ENCODE measurements around the gene EIF4EBP3. TPM values are rescaled to one million over a fixed set of nuclear protein-coding genes. Genes with fewer than 3 reads are reported as not detected.
A peak's percentile ranks its signal among the peaks of the same experiment; 100 is the strongest.

Gene EIF4EBP3
- total RNA-seq, 1 donor = 0.86 TPM

DNA sequence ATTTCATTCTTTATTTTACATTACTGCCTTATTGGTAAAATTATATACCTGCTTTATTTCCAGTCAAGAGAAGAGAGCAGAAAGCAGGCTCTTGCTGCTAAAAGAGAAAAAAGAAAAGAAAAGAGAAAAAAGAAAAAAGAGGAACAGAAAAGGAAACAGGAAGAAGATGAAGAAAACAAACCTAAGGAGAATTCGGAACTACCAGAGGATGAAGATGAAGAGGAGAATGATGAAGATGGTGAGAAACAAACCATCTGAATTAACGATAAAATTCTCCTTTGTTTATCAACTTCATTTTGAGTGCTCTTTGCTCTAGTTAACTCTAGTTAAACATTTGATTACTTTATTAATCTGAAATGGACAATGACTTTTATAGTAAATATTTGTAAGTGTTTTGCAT, 23.5 kb upstream of the EIF4EBP3 start:
- H3K4me3 ChIP-seq (ENCODE audit: low read depth, low read length) = no peak overlapping the region
- TF ChIP-seq CTCF (IDR thresholded peaks at IDR 0.05; ENCODE audit: insufficient read depth, low read depth, low read length) = no peak
- no peak for DNase-seq (ENCODE audit: low read depth)

- H3K4me3 ChIP-seq (ENCODE audit: low read depth, low read length) = no peak overlapping the region
- DNase-seq (ENCODE audit: low read depth) = no peak
- TF ChIP-seq CTCF (IDR thresholded peaks at IDR 0.05; ENCODE audit: insufficient read depth, low read depth, low read length) = no peak
Measured at GRCh38 chr5:140540227-140540626, 7.2 kb upstream of the EIF4EBP3 start.

GRCh38 chr5:140542972-140543371, 4.5 kb upstream of the EIF4EBP3 start:
- no peak for TF ChIP-seq CTCF (IDR thresholded peaks at IDR 0.05; ENCODE audit: insufficient read depth, low read depth, low read length)
- DNase-seq (ENCODE audit: low read depth) = no peak
- H3K4me3 ChIP-seq (ENCODE audit: low read depth, low read length) = no peak overlapping the region

DNA sequence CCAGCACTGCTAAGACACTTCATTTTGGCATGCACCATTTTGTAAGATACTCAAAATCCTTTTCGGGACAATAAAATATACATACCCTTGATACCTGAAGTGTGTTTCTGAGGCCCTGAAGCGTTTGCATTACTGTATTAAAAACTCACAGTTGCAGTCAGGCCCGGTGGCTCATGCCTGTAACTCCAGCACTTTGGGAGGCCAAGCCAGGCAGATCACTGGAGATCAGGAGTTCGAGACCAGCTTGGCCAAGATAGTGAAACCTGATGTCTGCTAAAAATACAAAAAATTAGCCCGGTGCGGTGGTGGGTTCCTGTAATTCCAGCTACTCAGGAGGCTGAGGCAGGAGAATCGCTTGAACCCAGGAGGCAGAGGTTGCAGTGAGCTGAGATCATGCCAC, 2.5 kb upstream of the EIF4EBP3 start:
- DNase-seq (ENCODE audit: low read depth) = no peak
- no peak for TF ChIP-seq CTCF (IDR thresholded peaks at IDR 0.05; ENCODE audit: insufficient read depth, low read depth, low read length)
- H3K4me3 ChIP-seq (ENCODE audit: low read depth, low read length) = no peak overlapping the region

- no peak for TF ChIP-seq CTCF (IDR thresholded peaks at IDR 0.05; ENCODE audit: insufficient read depth, low read depth, low read length)
- DNase-seq (ENCODE audit: low read depth) = no peak
- no peak overlapping the region for H3K4me3 ChIP-seq (ENCODE audit: low read depth, low read length)
Measured at GRCh38 chr5:140545606-140546005, 1.9 kb upstream of the EIF4EBP3 start.

GRCh38 chr5:140546851-140547507, 483 bp upstream of the EIF4EBP3 start:
- no peak for TF ChIP-seq CTCF (IDR thresholded peaks at IDR 0.05; ENCODE audit: insufficient read depth, low read depth, low read length)
- peak overlapping the region; percentile 29 for H3K4me3 ChIP-seq (ENCODE audit: low read depth, low read length)
- DNase-seq (ENCODE audit: low read depth) = no peak

GRCh38 chr5:140548300-140548688, 832 bp downstream of the EIF4EBP3 start:
- TF ChIP-seq CTCF (IDR thresholded peaks at IDR 0.05; ENCODE audit: insufficient read depth, low read depth, low read length) = no peak
- H3K4me3 ChIP-seq (ENCODE audit: low read depth, low read length) = peak overlapping the region; percentile 51
- no peak for DNase-seq (ENCODE audit: low read depth)
